ENCODE measurements around the gene TMEM121.
"Not testable (repeated sequence)": the region's sequence is repeated elsewhere in the genome, so short reads cannot be mapped to it uniquely, and the experiment has no call there.

TMEM121 gene

GRCh38 chr14:105572063-105572462 is 45.7 kb downstream of the TMEM121 start:
- DNase-seq: not testable (repeated sequence)

- DNase-seq: not testable (repeated sequence)
These were observed 47.5 kb downstream of the TMEM121 start for GRCh38 chr14:105573841-105574240.

GRCh38 chr14:105574411-105574810 is 48.0 kb downstream of the TMEM121 start:
- DNase-seq: not testable (repeated sequence)

- DNase-seq: not testable (repeated sequence)
These were observed 48.8 kb downstream of the TMEM121 start for GRCh38 chr14:105575016-105575700.

GRCh38 chr14:105576525-105577088 is 50.2 kb downstream of the TMEM121 start:
- no peak for DNase-seq

GRCh38 chr14:105577314-105577861 is 51.0 kb downstream of the TMEM121 start:
- no peak for DNase-seq

- DNase-seq: no peak
These were observed 51.7 kb downstream of the TMEM121 start for GRCh38 chr14:105578070-105578469.

- DNase-seq: not testable (repeated sequence)
These were observed 52.8 kb downstream of the TMEM121 start for GRCh38 chr14:105579221-105579620.

Data from NCI-H446 treated with DMSO at 0.1 percent for 48 hours (cell line).